ENCODE results near the gene ESPL1.

ESPL1 gene

DNA sequence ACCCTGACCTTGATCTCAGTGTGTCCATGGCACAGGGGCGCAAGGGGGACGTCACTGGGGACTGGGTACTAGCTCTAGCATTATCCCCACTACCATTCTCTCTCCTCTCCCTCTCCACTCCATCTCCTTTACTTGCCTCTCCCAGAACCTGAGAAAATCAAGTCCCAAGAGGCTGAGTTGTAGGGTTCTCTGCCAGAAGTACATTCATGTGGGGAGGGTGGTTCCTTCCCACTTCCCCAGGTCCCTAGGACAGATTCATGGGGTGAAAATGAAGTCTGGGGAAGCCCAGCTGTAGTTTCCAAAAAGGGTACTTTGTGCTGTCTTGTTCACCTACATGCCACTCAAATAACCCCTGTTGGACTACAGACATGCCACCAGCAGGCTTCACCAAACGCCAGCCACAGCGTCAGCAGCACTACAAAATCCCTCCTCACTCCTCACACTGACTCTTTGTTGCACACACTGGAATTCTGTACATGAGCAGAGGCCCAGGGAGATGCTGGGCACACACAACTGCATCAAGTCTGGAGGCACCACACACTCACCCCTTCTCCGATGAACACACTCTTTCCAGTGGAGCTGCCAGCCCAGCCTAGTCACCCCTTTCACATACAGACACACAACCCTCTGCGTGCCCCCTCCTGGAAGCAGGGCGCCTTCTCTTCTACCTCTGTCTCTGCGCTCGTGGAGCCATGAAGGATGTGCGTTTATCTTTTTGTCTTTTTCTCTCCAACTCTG lies 43.0 kb upstream of the ESPL1 start:
- H3K27ac ChIP-seq (ENCODE audit: low read depth, low read length) = peak overlapping the region; percentile 73

DNA sequence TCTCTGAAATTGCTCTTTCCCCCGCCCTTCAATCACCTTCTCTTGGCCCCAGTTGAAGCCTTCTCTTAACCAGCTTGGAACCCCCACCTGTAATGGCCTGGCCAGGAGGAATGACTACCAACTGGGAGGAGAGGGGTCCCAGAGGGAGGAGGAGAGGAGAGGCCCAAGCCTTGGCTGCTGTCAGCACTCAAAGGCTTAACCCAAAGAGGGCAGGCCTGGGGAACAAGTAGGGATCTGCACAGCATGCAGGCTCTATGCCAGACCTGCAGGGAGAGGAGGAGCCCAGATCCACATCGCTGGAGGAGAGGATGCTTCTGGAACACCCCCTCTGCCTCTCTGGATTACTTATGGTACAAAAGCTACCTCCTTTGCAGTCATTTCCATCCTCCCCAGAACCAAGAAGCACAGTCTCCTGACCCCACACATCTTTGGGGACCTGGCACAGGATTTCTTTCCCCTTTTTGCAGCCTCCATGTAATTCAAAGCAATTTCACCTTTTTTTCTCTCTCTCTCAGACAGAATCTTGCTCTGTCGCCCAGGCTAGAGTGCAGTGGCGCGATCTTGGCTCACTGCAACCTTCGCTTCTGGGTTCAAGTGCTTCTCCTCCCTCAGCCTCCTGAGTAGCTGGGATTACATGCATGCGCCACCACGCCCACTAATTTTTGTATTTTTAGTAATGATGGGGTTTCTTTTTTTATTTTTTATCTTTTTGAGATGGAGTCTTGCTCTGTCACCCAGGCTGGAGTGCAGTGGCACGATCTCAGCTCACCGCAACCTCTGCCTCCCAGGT lies 42.3 kb upstream of the ESPL1 start:
- Histone ChIP-seq H3K4me1 (ENCODE audit: control insufficient read depth, insufficient read depth, low read length) (peaks cover 25% of the 10 kb centered on the region), H3K27ac (ENCODE audit: low read depth, low read length) (peak overlapping the region; percentile 73), H3K27me3 (ENCODE audit: control insufficient read depth, insufficient read depth, low read length) (no peaks in the 10 kb centered on the region), H3K4me3 (ENCODE audit: low read length) (no peak overlapping the region), H3K36me3 (ENCODE audit: control insufficient read depth, insufficient read depth, low read length) (no peaks in the 10 kb centered on the region), H3K9ac (ENCODE audit: low read length) (no peak overlapping the region)

More for the DNA sequence above, 43.0 kb upstream of the ESPL1 start:
- Histone ChIP-seq H3K4me1 (ENCODE audit: control insufficient read depth, insufficient read depth, low read length) (peaks cover 25% of the 10 kb centered on the region), H3K4me3 (ENCODE audit: low read length) (no peak overlapping the region), H3K27me3 (ENCODE audit: control insufficient read depth, insufficient read depth, low read length) (no peaks in the 10 kb centered on the region), H3K9ac (ENCODE audit: low read length) (no peak overlapping the region), H3K36me3 (ENCODE audit: control insufficient read depth, insufficient read depth, low read length) (no peaks in the 10 kb centered on the region)

- Histone ChIP-seq H3K4me3 (ENCODE audit: low read length) (no peak overlapping the region), H3K9ac (ENCODE audit: low read length) (no peak overlapping the region), H3K4me1 (ENCODE audit: control insufficient read depth, insufficient read depth, low read length) (peaks cover 27% of the 10 kb centered on the region), H3K36me3 (ENCODE audit: control insufficient read depth, insufficient read depth, low read length) (no peaks in the 10 kb centered on the region), H3K27ac (ENCODE audit: low read depth, low read length) (no peak overlapping the region), H3K27me3 (ENCODE audit: control insufficient read depth, insufficient read depth, low read length) (no peaks in the 10 kb centered on the region)
Measured at GRCh38 chr12:53226815-53227214, 41.3 kb upstream of the ESPL1 start.

GRCh38 chr12:53227341-53227740 lies 40.8 kb upstream of the ESPL1 start:
- H3K4me1 ChIP-seq (ENCODE audit: control insufficient read depth, insufficient read depth, low read length) = peaks cover 28% of the 10 kb centered on the region
- H3K27me3 ChIP-seq (ENCODE audit: control insufficient read depth, insufficient read depth, low read length) = no peaks in the 10 kb centered on the region
- no peak overlapping the region for H3K27ac ChIP-seq (ENCODE audit: low read depth, low read length)
- H3K4me3 ChIP-seq (ENCODE audit: low read length) = no peak overlapping the region
- no peak overlapping the region for H3K9ac ChIP-seq (ENCODE audit: low read length)
- H3K36me3 ChIP-seq (ENCODE audit: control insufficient read depth, insufficient read depth, low read length) = no peaks in the 10 kb centered on the region

GRCh38 chr12:53227836-53228235 lies 40.3 kb upstream of the ESPL1 start:
- Histone ChIP-seq H3K4me1 (ENCODE audit: control insufficient read depth, insufficient read depth, low read length) (peaks cover 30% of the 10 kb centered on the region), H3K4me3 (ENCODE audit: low read length) (no peak overlapping the region), H3K27ac (ENCODE audit: low read depth, low read length) (no peak overlapping the region), H3K36me3 (ENCODE audit: control insufficient read depth, insufficient read depth, low read length) (no peaks in the 10 kb centered on the region), H3K27me3 (ENCODE audit: control insufficient read depth, insufficient read depth, low read length) (no peaks in the 10 kb centered on the region), H3K9ac (ENCODE audit: low read length) (no peak overlapping the region)

- Histone ChIP-seq H3K27me3 (ENCODE audit: control insufficient read depth, insufficient read depth, low read length) (no peaks in the 10 kb centered on the region), H3K4me1 (ENCODE audit: control insufficient read depth, insufficient read depth, low read length) (peaks cover 29% of the 10 kb centered on the region), H3K4me3 (ENCODE audit: low read length) (no peak overlapping the region), H3K9ac (ENCODE audit: low read length) (no peak overlapping the region), H3K36me3 (ENCODE audit: control insufficient read depth, insufficient read depth, low read length) (no peaks in the 10 kb centered on the region), H3K27ac (ENCODE audit: low read depth, low read length) (no peak overlapping the region)
Measured at GRCh38 chr12:53229454-53229853, 38.6 kb upstream of the ESPL1 start.

DNA sequence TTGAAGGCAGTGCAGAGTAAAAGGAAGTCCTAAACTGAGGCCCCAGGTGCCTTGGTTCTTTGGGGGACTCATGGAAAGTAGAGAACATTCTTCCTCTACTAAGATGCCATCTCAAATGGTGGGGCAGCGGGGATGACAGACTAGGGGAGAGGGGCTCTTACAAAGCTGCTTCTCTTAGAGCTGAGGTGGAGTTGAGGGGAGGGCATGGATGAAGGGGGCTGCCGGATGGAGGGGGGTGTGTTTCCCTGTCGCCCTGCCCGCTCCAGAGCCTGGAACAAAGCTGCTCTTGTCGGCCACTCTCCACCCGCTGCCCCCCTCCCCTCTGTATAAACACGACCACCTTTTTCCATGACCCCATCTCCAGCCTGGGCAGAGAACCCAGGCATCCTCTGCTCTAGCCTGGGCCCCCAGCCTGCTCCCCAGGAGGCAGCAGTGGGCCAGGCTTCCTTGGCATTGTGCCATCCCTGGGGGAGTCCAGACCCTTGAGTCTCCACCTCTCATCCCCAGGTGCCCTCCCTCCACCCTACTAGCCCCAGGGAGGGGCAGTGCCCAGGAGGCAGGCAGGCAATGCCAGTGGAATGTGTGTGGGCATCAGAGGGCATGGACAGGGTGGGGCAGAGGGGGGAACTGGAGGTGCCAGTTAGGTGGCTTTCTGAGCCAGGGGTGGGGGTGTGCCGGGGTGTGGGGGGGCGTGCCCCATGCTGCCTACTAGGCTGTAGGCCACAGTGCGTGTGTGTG lies 37.8 kb upstream of the ESPL1 start:
- Histone ChIP-seq H3K27me3 (ENCODE audit: control insufficient read depth, insufficient read depth, low read length) (no peaks in the 10 kb centered on the region), H3K27ac (ENCODE audit: low read depth, low read length) (peak overlapping the region; percentile 60), H3K36me3 (ENCODE audit: control insufficient read depth, insufficient read depth, low read length) (no peaks in the 10 kb centered on the region), H3K4me1 (ENCODE audit: control insufficient read depth, insufficient read depth, low read length) (peaks cover 22% of the 10 kb centered on the region), H3K9ac (ENCODE audit: low read length) (no peak overlapping the region), H3K4me3 (ENCODE audit: low read length) (no peak overlapping the region)

DNA sequence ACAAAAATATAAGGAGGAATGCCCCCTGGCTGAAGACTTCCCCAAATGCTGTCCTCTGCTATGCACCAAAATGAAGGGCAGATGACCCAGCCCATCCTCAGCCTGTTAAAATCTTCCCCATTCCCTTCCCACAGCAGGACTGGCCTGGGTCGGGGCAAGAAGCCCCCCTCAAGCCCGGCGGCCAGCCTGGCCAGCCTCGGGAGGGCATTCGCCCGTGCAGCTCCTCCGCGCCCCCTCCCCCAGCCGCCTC lies 36.5 kb upstream of the ESPL1 start:
- no peaks in the 10 kb centered on the region for H3K27me3 ChIP-seq (ENCODE audit: control insufficient read depth, insufficient read depth, low read length)
- peaks cover 21% of the 10 kb centered on the region for H3K4me1 ChIP-seq (ENCODE audit: control insufficient read depth, insufficient read depth, low read length)
- no peaks in the 10 kb centered on the region for H3K36me3 ChIP-seq (ENCODE audit: control insufficient read depth, insufficient read depth, low read length)
- H3K9ac ChIP-seq (ENCODE audit: low read length) = peak overlapping the region; percentile 50
- H3K4me3 ChIP-seq (ENCODE audit: low read length) = peak overlapping the region; percentile 77
- peak overlapping the region; percentile 60 for H3K27ac ChIP-seq (ENCODE audit: low read depth, low read length)

DNA sequence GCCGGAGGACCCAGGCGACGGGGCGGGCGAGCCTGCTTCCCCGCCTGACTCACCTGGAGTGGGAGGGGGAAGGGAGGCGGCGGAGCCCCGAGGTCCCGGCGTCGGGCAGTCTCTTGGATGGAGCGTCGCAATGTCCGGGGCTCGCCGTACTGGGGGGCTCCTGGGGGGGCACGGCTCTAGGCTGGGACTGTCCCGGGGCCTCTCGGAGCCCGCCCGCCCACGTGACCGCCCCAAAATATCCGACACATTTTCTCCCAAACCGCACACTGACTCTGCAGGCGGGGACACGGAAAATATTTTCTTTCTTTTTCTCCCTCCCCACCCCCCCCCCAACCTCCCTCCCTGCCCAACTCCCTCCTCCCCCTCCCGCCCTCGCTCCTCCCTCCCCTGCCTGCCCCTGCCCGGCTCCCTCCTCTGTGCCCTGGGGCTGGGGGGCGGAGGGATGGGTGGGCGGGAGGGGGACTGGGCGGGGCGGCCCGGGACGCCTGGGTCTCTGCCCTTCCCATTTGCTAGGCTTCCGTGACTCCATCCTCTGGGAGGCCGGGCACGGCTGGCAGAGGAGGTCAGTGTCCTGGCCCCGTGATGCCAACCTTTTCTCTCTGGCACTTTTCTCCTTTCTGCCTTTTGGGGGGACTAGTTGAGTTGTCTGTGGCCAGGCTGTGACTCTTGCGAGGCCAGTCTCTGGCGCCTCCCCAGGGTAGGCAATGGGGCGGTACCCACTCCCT lies 36.0 kb upstream of the ESPL1 start, which contains the start of gene RARG:
TSS of gene RARG (minus strand) at position 289 of the 725 bp plus-strand sequence. CDS start 4,664 bp downstream, outside the sequence.
- H3K4me1 ChIP-seq (ENCODE audit: control insufficient read depth, insufficient read depth, low read length) = peaks cover 21% of the 10 kb centered on the region

GRCh38 chr12:53232646-53233461 lies 35.2 kb upstream of the ESPL1 start:
- peak overlapping the region; percentile 80 for H3K27ac ChIP-seq (ENCODE audit: low read depth, low read length)

More for the DNA sequence above, 36.0 kb upstream of the ESPL1 start, which contains the start of gene RARG:
- Histone ChIP-seq H3K27ac (ENCODE audit: low read depth, low read length) (peak within 1 kb of the TSS; percentile 80), H3K36me3 (ENCODE audit: control insufficient read depth, insufficient read depth, low read length) (no peaks in the 10 kb centered on the region), H3K4me3 (ENCODE audit: low read length) (peak within 1 kb of the TSS; percentile 77), H3K27me3 (ENCODE audit: control insufficient read depth, insufficient read depth, low read length) (no peaks in the 10 kb centered on the region), H3K9ac (ENCODE audit: low read length) (peak within 1 kb of the TSS; percentile 50)

DNA sequence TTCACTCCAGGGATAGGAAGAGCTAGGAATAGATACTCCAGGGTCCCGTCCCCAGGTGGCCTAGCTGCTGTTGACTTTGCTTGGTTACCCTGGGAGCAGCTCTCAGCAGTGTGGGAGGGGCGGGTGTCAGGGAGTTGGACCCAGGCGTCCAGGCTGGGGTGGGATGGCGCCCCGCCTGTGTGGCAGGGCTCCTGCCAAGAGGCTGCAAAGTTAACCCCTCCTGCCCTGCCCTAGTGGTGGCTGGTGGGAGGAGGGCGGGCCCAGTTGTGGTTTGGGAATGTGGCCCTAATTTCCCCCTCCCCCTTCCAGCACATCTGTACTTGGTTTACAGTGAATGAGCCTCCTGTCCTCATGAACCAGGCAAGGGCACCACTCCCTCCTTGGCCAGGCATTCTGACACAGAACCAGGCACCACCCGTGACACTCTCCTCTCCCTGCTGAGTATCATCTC lies 34.4 kb upstream of the ESPL1 start:
- peaks cover 21% of the 10 kb centered on the region for H3K4me1 ChIP-seq (ENCODE audit: control insufficient read depth, insufficient read depth, low read length)
- H3K27me3 ChIP-seq (ENCODE audit: control insufficient read depth, insufficient read depth, low read length) = no peaks in the 10 kb centered on the region
- H3K36me3 ChIP-seq (ENCODE audit: control insufficient read depth, insufficient read depth, low read length) = no peaks in the 10 kb centered on the region
- H3K4me3 ChIP-seq (ENCODE audit: low read length) = peak overlapping the region; percentile 35
- H3K27ac ChIP-seq (ENCODE audit: low read depth, low read length) = peak overlapping the region; percentile 80
- H3K9ac ChIP-seq (ENCODE audit: low read length) = peak overlapping the region; percentile 26

More at GRCh38 chr12:53232646-53233461, 35.2 kb upstream of the ESPL1 start:
- Histone ChIP-seq H3K4me1 (ENCODE audit: control insufficient read depth, insufficient read depth, low read length) (peaks cover 21% of the 10 kb centered on the region), H3K27me3 (ENCODE audit: control insufficient read depth, insufficient read depth, low read length) (no peaks in the 10 kb centered on the region), H3K9ac (ENCODE audit: low read length) (peak overlapping the region; percentile 26), H3K4me3 (ENCODE audit: low read length) (peak overlapping the region; percentile 56), H3K36me3 (ENCODE audit: control insufficient read depth, insufficient read depth, low read length) (no peaks in the 10 kb centered on the region)

All from rectal smooth muscle tissue (tissue), 1 donor.